Psoas muscle (tissue), 8 donors: ENCODE measurements around the gene FAM72B. TPM values are rescaled to one million over a fixed set of nuclear protein-coding genes. Genes with fewer than 3 reads are reported as not detected.
"Not testable (repeated sequence)": the region's sequence is repeated elsewhere in the genome, so short reads cannot be mapped to it uniquely, and the experiment has no call there.

Experiments
- ATAC-seq, 4 donors: fragments of 200-7000 bp; cut with Tn5 transposase; one replicate each; pipeline ENCODE4 v1.9.1; 2020; ENCODE audit warnings: moderate library complexity in 3 of 4, mild to moderate bottlenecking in 2 of 4
- DNase-seq, 2 donors: peaks; one replicate each; pipeline ENCODE4 v3.0.0-alpha.2; 2020
- H3K27ac ChIP-seq: fragments of 200-600 bp; one replicate; pipeline ENCODE4 v1.8.0; 2022
- H3K27me3 ChIP-seq, 3 donors: fragments of 200-600 bp in 1 of 3; one replicate each; pipeline versions ENCODE4 v1.6.1 to v1.8.0; 2013 to 2022; ENCODE audit warnings: low read length in 2 of 3, mild to moderate bottlenecking in 2 of 3, moderate library complexity in 1 of 3; ENCODE audit not compliant: insufficient read depth in 3 of 3
- H3K36me3 ChIP-seq, 2 donors: fragments of 200-600 bp in 1 of 2; one replicate each; pipeline versions ENCODE4 v1.6.1 to v1.8.0; 2013 to 2022; ENCODE audit warnings: low read depth in 1 of 2, mild to moderate bottlenecking in 1 of 2, moderate library complexity in 1 of 2; ENCODE audit not compliant: insufficient read depth in 1 of 2
- H3K4me1 ChIP-seq: fragments of 200-600 bp; one replicate; pipeline ENCODE4 v1.8.0; 2022
- H3K4me3 ChIP-seq: fragments of 200-600 bp; one replicate; pipeline ENCODE4 v1.8.0; 2022; ENCODE audit warnings: mild to moderate bottlenecking
- H3K9me3 ChIP-seq: fragments of 200-600 bp; one replicate; pipeline ENCODE4 v1.8.0; 2022
- WGBS, 3 donors: extraction: QIAGEN DNeasy Blood & Tissue Kit; methylation state at CpG; one replicate each; pipeline versions ENCODE4 v1.1.6 to v1.1.7; 2013; 5-methylcytosine and 5-hydroxymethylcytosine counted together
- intact Hi-C, 2 donors: fragments of 100-400 bp; cut with DNase I; formaldehyde crosslinking; loops; one replicate each; pipeline versions ENCODE4 v1.11.0 to v1.14.2; 2022
- polyA plus RNA-seq, 3 donors: library from polyadenylated mRNA; stranded (reverse); fragments of 200-250 nt; gene quantifications; one replicate each; pipeline ENCODE4 v1.2.3, GENCODE V29; 2013
- total RNA-seq, 4 donors: library from RNA; stranded (reverse); fragmentation: NEBNext Ultra II Directional in 2 of 4; extraction: Animal tissue kit (Norgen Biotek cat#: 25700) in 2 of 4; gene quantifications; one replicate each; pipeline versions ENCODE4 v1.2.1 to v1.2.4, GENCODE V29; 2021 to 2023
- donor health status: healthy with polysubstance abuse.
- donor health status: DM: no; HTN: no; CAD: no; lungs with moderate emphysema.
- donor health status: Bipolar disorder and iron deficiency.
- donor health status: healthy.
- donor health status: DM: yes; HTN: yes; CAD: no.
- donor health status: DM: no; HTN: no; CAD: no.
- donor health status: DM: no; HTN: no; CAD: no.
- donor health status: DM: yes; HTN: yes; CAD: no.

The FAM72B gene
- total and polyA plus RNA-seq, 7 donors: 0.12 to 0.99 (median 0.14) TPM; not detected in 2

- H3K27ac ChIP-seq, intact Hi-C loops, H3K36me3 ChIP-seq, H3K4me1 ChIP-seq, H3K27me3 ChIP-seq, DNase-seq, ATAC-seq, H3K9me3 ChIP-seq, H3K4me3 ChIP-seq: not testable (repeated sequence)
- WGBS, 3 donors: 91 to 100% (median 91%) methylated on average over 2 to 3 of the region's 7 CpGs
Measured at GRCh38 chr1:121197095-121197882, 13.1 kb upstream of the FAM72B start.

DNA sequence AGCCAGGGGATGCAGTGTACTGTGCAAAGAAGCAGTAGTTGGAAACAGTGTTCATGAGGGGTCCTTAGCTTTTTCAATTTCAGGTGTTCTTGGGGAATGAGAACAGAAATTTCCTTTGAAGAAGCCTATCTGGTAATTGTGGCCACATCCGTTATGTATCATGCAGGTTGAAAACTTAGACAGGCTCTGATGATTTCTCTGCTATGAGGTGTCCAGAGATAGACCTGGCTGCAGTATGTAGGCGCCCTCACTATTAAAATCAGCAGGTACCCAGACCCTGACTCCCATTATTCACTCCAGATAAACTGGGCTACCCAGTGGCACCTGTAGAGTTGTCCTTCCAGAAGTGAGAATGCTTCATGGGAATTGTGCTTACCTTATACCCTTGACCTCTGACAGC lies 8.4 kb upstream of the FAM72B start:
- H3K36me3 ChIP-seq, H3K4me3 ChIP-seq, H3K27ac ChIP-seq, H3K27me3 ChIP-seq, H3K9me3 ChIP-seq, DNase-seq, ATAC-seq, H3K4me1 ChIP-seq, intact Hi-C loops: not testable (repeated sequence)
- 97 to 100% (median 100%) methylated on average over 1 to 2 of the region's 2 CpGs for WGBS, 3 donors

DNA sequence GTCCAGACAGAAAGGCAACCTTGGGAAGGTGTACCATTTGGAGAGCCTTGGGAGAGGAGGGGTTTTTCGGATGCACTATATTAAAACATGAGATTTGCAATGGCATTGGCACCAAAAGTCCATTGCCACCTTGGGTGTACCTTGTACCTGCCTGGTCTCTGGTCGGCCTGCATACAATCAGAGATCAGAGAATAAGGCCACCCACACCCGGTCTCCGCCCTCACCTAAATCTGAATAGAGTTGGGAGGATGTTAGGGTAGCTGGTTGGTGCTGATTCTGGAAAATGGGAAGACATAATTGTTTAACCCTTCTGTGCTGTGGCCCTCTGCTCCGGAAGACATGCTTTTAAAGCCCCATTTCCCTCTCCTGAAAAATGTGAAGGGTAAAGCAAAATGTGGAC lies 3.8 kb upstream of the FAM72B start:
- H3K4me3 ChIP-seq: peak overlapping the region; percentile 15
- H3K9me3 ChIP-seq, H3K27me3 ChIP-seq, H3K36me3 ChIP-seq, H3K4me1 ChIP-seq, H3K27ac ChIP-seq, ATAC-seq, intact Hi-C loops, DNase-seq: not testable (repeated sequence)
- 66 to 84% (median 75%) methylated on average over 3 to 5 of the region's 5 CpGs for WGBS, 3 donors

- H3K4me3 ChIP-seq, intact Hi-C loops, H3K4me1 ChIP-seq, H3K27me3 ChIP-seq, ATAC-seq, H3K36me3 ChIP-seq, H3K9me3 ChIP-seq, H3K27ac ChIP-seq: not testable (repeated sequence)
- peak in 1 of 2 donors; percentile 59 for DNase-seq
- WGBS, 3 donors: 0% methylated on average over 1 to 5 of the region's 20 CpGs; no CpG with 5 or more reads in 1 of the 3 donors
Measured at GRCh38 chr1:121186191-121186590, 2.1 kb upstream of the FAM72B start.

- DNase-seq: peak in 1 of 2 donors; percentile 41
- H3K27me3 ChIP-seq, H3K4me1 ChIP-seq, H3K36me3 ChIP-seq, intact Hi-C loops, H3K9me3 ChIP-seq, H3K27ac ChIP-seq: not testable (repeated sequence)
- ATAC-seq: peak; percentile 3 to 41 (median 7)
- peak overlapping the region; percentile 57 for H3K4me3 ChIP-seq
- WGBS, 3 donors: no CpG with 5 or more reads among the region's 48 CpGs
Measured at GRCh38 chr1:121185140-121185708, 1.1 kb upstream of the FAM72B start.

DNA sequence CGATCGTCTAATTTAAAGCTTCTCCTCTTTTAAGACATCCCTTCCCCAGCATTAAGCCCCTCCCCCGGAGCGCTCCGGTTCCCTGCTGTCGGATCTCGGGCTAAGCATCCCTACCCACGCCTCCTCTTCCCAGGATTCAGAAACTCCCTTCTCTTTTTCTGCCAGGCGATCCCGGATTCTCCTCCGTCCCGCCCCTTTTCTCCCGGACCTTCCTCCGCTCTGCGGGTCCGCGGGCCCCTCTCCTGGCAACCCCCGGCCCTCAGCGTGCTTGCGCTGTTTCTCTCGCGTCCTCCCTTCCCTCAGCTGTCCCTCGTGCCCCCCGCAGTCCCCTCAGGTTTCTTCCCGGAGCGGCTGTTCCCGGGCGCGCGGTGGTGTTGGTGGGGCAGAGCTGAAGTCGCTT lies 273 bp downstream of the FAM72B start:
- H3K9me3 ChIP-seq, ATAC-seq, H3K4me1 ChIP-seq, H3K27ac ChIP-seq, intact Hi-C loops, H3K27me3 ChIP-seq, H3K36me3 ChIP-seq: not testable (repeated sequence)
- 0 to 3% (median 0%) methylated on average over 6 to 17 of the region's 31 CpGs for WGBS, 3 donors
- peak in 1 of 2 donors; percentile 9 for DNase-seq
- H3K4me3 ChIP-seq: peak overlapping the region; percentile 52

- H3K9me3 ChIP-seq, intact Hi-C loops, H3K4me3 ChIP-seq, H3K4me1 ChIP-seq, DNase-seq, H3K27me3 ChIP-seq, H3K36me3 ChIP-seq, ATAC-seq, H3K27ac ChIP-seq: not testable (repeated sequence)
Measured at GRCh38 chr1:121178197-121178596, 5.9 kb downstream of the FAM72B start.

- H3K27me3 ChIP-seq, H3K4me3 ChIP-seq, ATAC-seq, DNase-seq, H3K27ac ChIP-seq, intact Hi-C loops, H3K4me1 ChIP-seq, H3K9me3 ChIP-seq, H3K36me3 ChIP-seq: not testable (repeated sequence)
- 94 to 100% (median 96%) methylated on average over 2 of the region's 2 CpGs for WGBS, 3 donors
Measured at GRCh38 chr1:121176649-121177048, 7.5 kb downstream of the FAM72B start.

GRCh38 chr1:121168152-121168668 lies 15.9 kb downstream of the FAM72B start:
- H3K27me3 ChIP-seq, DNase-seq, H3K27ac ChIP-seq, H3K9me3 ChIP-seq, H3K4me3 ChIP-seq, ATAC-seq, H3K4me1 ChIP-seq, H3K36me3 ChIP-seq, intact Hi-C loops: not testable (repeated sequence)
- 90 to 94% (median 92%) methylated on average over 1 to 2 of the region's 3 CpGs for WGBS, 3 donors

- H3K36me3 ChIP-seq, H3K27me3 ChIP-seq, DNase-seq, H3K27ac ChIP-seq, ATAC-seq, H3K4me3 ChIP-seq, H3K4me1 ChIP-seq, intact Hi-C loops, H3K9me3 ChIP-seq: not testable (repeated sequence)
- WGBS, 3 donors: 78 to 91% (median 90%) methylated on average over 2 of the region's 2 CpGs
Measured at GRCh38 chr1:121167225-121167738, 16.9 kb downstream of the FAM72B start.

DNA sequence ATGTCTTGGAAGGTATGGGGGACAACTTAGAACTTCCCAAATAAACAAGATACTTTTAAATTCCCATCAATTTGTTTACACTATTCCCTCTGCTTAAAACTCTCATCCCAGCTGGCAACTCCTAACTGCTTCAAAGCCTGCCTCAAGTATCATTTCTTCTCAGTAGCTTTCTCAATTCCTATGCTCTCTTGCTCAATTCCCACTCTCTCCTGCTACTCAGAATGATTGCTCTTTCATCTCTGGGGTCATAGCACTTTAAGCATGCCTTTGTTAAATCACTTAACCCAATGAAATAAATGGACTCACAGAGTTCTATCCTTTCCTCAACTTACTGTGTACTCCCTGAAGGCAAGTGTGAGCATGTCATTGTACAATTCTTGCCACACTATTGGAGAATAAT lies 18.8 kb downstream of the FAM72B start:
- H3K36me3 ChIP-seq, H3K27ac ChIP-seq, ATAC-seq, H3K9me3 ChIP-seq, DNase-seq, intact Hi-C loops, H3K27me3 ChIP-seq, H3K4me1 ChIP-seq, H3K4me3 ChIP-seq: not testable (repeated sequence)
